ENCODE data around the gene ARHGAP22.

The ARHGAP22 gene

GRCh38 chr10:48547061-48547895 lies 57.6 kb downstream of the ARHGAP22 start:
- Mint-ChIP-seq H3K4me1 (peaks cover 8% of the 10 kb centered on the region), H3K4me3 (no peak overlapping the region), H3K27me3 (peaks cover 8% of the 10 kb centered on the region), H3K27ac (no peak overlapping the region), H3K9me3 (no peaks in the 10 kb centered on the region), H3K36me3 (no peaks in the 10 kb centered on the region)
- ATAC-seq, result no peak

- Mint-ChIP-seq H3K36me3 (no peaks in the 10 kb centered on the region), H3K9me3 (no peaks in the 10 kb centered on the region), H3K27me3 (peaks cover 9% of the 10 kb centered on the region), H3K4me3 (no peak overlapping the region), H3K4me1 (no peaks in the 10 kb centered on the region), H3K27ac (no peak overlapping the region)
- no peak for ATAC-seq
Observed at GRCh38 chr10:48545462-48546145, 59.3 kb downstream of the ARHGAP22 start.

GRCh38 chr10:48543182-48543844 lies 61.6 kb downstream of the ARHGAP22 start:
- peaks cover 9% of the 10 kb centered on the region for H3K27me3 Mint-ChIP-seq
- no peaks in the 10 kb centered on the region for H3K4me1 Mint-ChIP-seq

GRCh38 chr10:48542471-48543181 lies 62.2 kb downstream of the ARHGAP22 start:
- H3K36me3 Mint-ChIP-seq, result no peaks in the 10 kb centered on the region
- no peak for ATAC-seq
- H3K9me3 Mint-ChIP-seq, result no peaks in the 10 kb centered on the region
- peaks cover 9% of the 10 kb centered on the region for H3K27me3 Mint-ChIP-seq
- H3K4me1 Mint-ChIP-seq, result no peaks in the 10 kb centered on the region
- H3K27ac Mint-ChIP-seq, result no peak overlapping the region
- H3K4me3 Mint-ChIP-seq, result no peak overlapping the region

More at GRCh38 chr10:48543182-48543844, 61.6 kb downstream of the ARHGAP22 start:
- H3K27ac Mint-ChIP-seq, result no peak overlapping the region
- H3K9me3 Mint-ChIP-seq, result no peaks in the 10 kb centered on the region
- ATAC-seq, result no peak
- no peaks in the 10 kb centered on the region for H3K36me3 Mint-ChIP-seq
- H3K4me3 Mint-ChIP-seq, result no peak overlapping the region

- H3K4me3 Mint-ChIP-seq, result no peak overlapping the region
- no peaks in the 10 kb centered on the region for H3K4me1 Mint-ChIP-seq
- H3K27ac Mint-ChIP-seq, result no peak overlapping the region
- ATAC-seq, result no peak
- H3K9me3 Mint-ChIP-seq, result no peaks in the 10 kb centered on the region
- H3K27me3 Mint-ChIP-seq, result peaks cover 9% of the 10 kb centered on the region
- no peaks in the 10 kb centered on the region for H3K36me3 Mint-ChIP-seq
Observed at GRCh38 chr10:48541144-48541795, 63.6 kb downstream of the ARHGAP22 start.

GRCh38 chr10:48538611-48539010 lies 66.3 kb downstream of the ARHGAP22 start:
- Mint-ChIP-seq H3K4me1 (no peaks in the 10 kb centered on the region), H3K4me3 (no peak overlapping the region), H3K36me3 (no peaks in the 10 kb centered on the region), H3K27me3 (peaks cover 9% of the 10 kb centered on the region), H3K27ac (no peak overlapping the region), H3K9me3 (no peaks in the 10 kb centered on the region)
- ATAC-seq, result no peak

- Mint-ChIP-seq H3K4me3 (no peak overlapping the region), H3K27me3 (peaks cover under 1% of the 10 kb centered on the region)
- ATAC-seq, result no peak
Observed at GRCh38 chr10:48536916-48537890, 67.7 kb downstream of the ARHGAP22 start.

GRCh38 chr10:48536156-48536500 lies 68.7 kb downstream of the ARHGAP22 start:
- Mint-ChIP-seq H3K27ac (no peak overlapping the region), H3K36me3 (no peaks in the 10 kb centered on the region), H3K27me3 (no peaks in the 10 kb centered on the region), H3K4me1 (no peaks in the 10 kb centered on the region), H3K4me3 (no peak overlapping the region), H3K9me3 (no peaks in the 10 kb centered on the region)
- ATAC-seq, result no peak

More at GRCh38 chr10:48536916-48537890, 67.7 kb downstream of the ARHGAP22 start:
- Mint-ChIP-seq H3K4me1 (no peaks in the 10 kb centered on the region), H3K36me3 (no peaks in the 10 kb centered on the region), H3K9me3 (no peaks in the 10 kb centered on the region), H3K27ac (no peak overlapping the region)

- Mint-ChIP-seq H3K4me1 (no peaks in the 10 kb centered on the region), H3K27ac (no peak overlapping the region)
- no peak for ATAC-seq
Observed at GRCh38 chr10:48535416-48536155, 69.3 kb downstream of the ARHGAP22 start.

GRCh38 chr10:48533951-48534720 lies 70.7 kb downstream of the ARHGAP22 start:
- H3K9me3 Mint-ChIP-seq, result no peaks in the 10 kb centered on the region
- H3K27me3 Mint-ChIP-seq, result peaks cover 3% of the 10 kb centered on the region
- no peak for ATAC-seq
- H3K4me1 Mint-ChIP-seq, result no peaks in the 10 kb centered on the region
- no peak overlapping the region for H3K4me3 Mint-ChIP-seq
- H3K27ac Mint-ChIP-seq, result no peak overlapping the region
- no peaks in the 10 kb centered on the region for H3K36me3 Mint-ChIP-seq

More at GRCh38 chr10:48535416-48536155, 69.3 kb downstream of the ARHGAP22 start:
- no peaks in the 10 kb centered on the region for H3K36me3 Mint-ChIP-seq
- H3K9me3 Mint-ChIP-seq, result no peaks in the 10 kb centered on the region
- no peaks in the 10 kb centered on the region for H3K27me3 Mint-ChIP-seq
- H3K4me3 Mint-ChIP-seq, result no peak overlapping the region

GRCh38 chr10:48533540-48533939 lies 71.3 kb downstream of the ARHGAP22 start:
- no peak for ATAC-seq
- Mint-ChIP-seq H3K4me3 (no peak overlapping the region), H3K9me3 (no peaks in the 10 kb centered on the region), H3K27ac (no peak overlapping the region), H3K4me1 (no peaks in the 10 kb centered on the region), H3K27me3 (peaks cover 9% of the 10 kb centered on the region), H3K36me3 (no peaks in the 10 kb centered on the region)

GRCh38 chr10:48531486-48531885 lies 73.4 kb downstream of the ARHGAP22 start:
- Mint-ChIP-seq H3K9me3 (peaks cover 5% of the 10 kb centered on the region), H3K27ac (no peak overlapping the region), H3K4me3 (no peak overlapping the region), H3K36me3 (peaks cover 6% of the 10 kb centered on the region), H3K4me1 (no peaks in the 10 kb centered on the region), H3K27me3 (peaks cover 28% of the 10 kb centered on the region)
- ATAC-seq, result no peak

- peaks cover 6% of the 10 kb centered on the region for H3K36me3 Mint-ChIP-seq
- no peak for ATAC-seq
- H3K27me3 Mint-ChIP-seq, result peaks cover 44% of the 10 kb centered on the region
- peaks cover 5% of the 10 kb centered on the region for H3K9me3 Mint-ChIP-seq
- H3K4me3 Mint-ChIP-seq, result no peak overlapping the region
- H3K4me1 Mint-ChIP-seq, result no peaks in the 10 kb centered on the region
- H3K27ac Mint-ChIP-seq, result no peak overlapping the region
Observed at GRCh38 chr10:48529331-48529730, 75.5 kb downstream of the ARHGAP22 start.

All from stimulated activated memory B cell treated with anti-CD40 and anti-IgM and Interleukin-4, amounts not matched to agents 10 μg/mL and 1 μg/mL and 100 μg/mL, for 72 hours (primary cell).